ENCODE data around the gene SAMM50.

DNA sequence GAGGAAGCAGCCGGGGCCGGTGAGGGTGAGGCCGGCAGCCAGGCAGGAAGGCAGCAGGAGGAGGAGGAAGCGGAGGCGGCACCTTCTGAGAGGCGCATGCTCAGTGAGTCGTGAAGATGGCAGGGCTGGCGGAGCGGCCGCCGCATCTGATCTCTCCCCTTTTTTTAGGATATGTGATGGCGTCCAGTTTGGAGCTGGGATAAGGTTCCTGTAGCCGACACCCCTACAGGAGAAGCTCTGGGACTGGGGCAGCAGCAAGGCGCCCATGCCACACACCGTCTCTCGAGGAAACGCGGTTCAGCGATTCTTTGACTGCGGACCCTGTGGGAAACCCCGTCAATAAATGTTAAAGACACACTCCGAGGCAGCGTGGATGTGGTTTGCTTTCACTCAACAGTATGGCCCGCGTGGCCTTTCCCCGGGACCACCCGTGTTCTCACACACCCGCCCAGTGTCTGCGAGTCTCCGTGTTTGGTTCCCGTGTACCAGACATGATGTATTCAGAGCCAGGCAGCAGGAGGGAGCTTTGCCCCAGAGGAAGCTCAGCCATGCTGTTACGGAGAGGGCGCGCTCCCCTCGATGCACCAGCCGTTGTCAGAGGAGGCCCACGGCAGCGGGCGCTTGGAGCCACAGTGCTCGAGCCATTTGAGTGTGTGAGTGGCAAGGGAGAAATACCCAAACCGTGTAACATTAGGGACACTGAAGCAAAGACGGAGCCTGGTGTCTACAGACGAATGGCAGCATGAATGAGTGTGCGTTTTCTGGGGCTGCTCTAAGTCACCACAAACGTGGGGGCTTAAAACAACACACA lies 41.1 kb downstream of the SAMM50 start:
- TF ChIP-seq EZH2 (IDR thresholded peaks at IDR 0.05; ENCODE audit: insufficient read depth, poor library complexity, severe bottlenecking) = no peak
- TF ChIP-seq EZH2phosphoT487 (IDR thresholded peaks at IDR 0.05; ENCODE audit: insufficient read depth, low read depth) = no peak

Measured in GM23248 (cell line).